Keratinocyte (primary cell): ENCODE measurements around the gene TFF1. TPM values are rescaled to one million over a fixed set of nuclear protein-coding genes. Genes with fewer than 3 reads are reported as not detected.

Experiments used
- DNase-seq: peaks from one replicate; pipeline ENCODE4 v3.0.0-alpha.2; 2011; ENCODE audit warnings: low read depth, missing footprints, low spot score
- FAIRE-seq: peaks from 2 replicates; lab custom pipeline; 2011; peaks lifted over from hg19 to GRCh38; lab: Jason Lieb, UNC
- H2AFZ ChIP-seq: 2 replicates; pipeline ENCODE4 v1.6.0; 2012; ENCODE audit warnings: low read length, control low read depth, inconsistent platforms; ENCODE audit not compliant: control insufficient read depth
- H3K27ac ChIP-seq: 2 replicates; pipeline ENCODE4 v1.5.1; 2011; ENCODE audit warnings: low read length; ENCODE audit not compliant: control insufficient read depth, insufficient read depth
- H3K27me3 ChIP-seq: 3 replicates; pipeline ENCODE4 v1.6.0; 2011; ENCODE audit warnings: low read length; ENCODE audit not compliant: control insufficient read depth, insufficient read depth; ENCODE audit errors: extremely low read depth
- H3K36me3 ChIP-seq, 2 experiments: 2 replicates in 1 of 2; 3 replicates in 1 of 2; pipeline ENCODE4 v1.5.1; 2011; ENCODE audit warnings: low read length in 2 of 2, mild to moderate bottlenecking in 1 of 2; ENCODE audit not compliant: control insufficient read depth in 2 of 2, insufficient read depth in 2 of 2; ENCODE audit errors: extremely low read depth in 1 of 2
- H3K4me1 ChIP-seq: 3 replicates; pipeline ENCODE4 v1.5.1; 2011; ENCODE audit warnings: low read length; ENCODE audit not compliant: control insufficient read depth, insufficient read depth; ENCODE audit errors: extremely low read depth
- H3K4me2 ChIP-seq: 3 replicates; pipeline ENCODE4 v1.6.0; 2011; ENCODE audit warnings: low read depth, low read length; ENCODE audit not compliant: control insufficient read depth, insufficient read depth; ENCODE audit errors: extremely low read depth
- H3K4me3 ChIP-seq, 3 experiments: fragments of 200-600 bp in 1 of 3; sonication (generic) in 1 of 3; 2 replicates in 2 of 3; 3 replicates in 1 of 3; pipeline ENCODE4 v1.5.1; 2011 to 2016; ENCODE audit warnings: low read length in 3 of 3, mild to moderate bottlenecking in 3 of 3, control low read depth in 2 of 3, inconsistent platforms in 1 of 3, low read depth in 1 of 3, mixed read lengths in 1 of 3, mixed run types in 1 of 3, moderate library complexity in 1 of 3; ENCODE audit not compliant: control insufficient read depth in 2 of 3, insufficient read depth in 2 of 3; ENCODE audit errors: extremely low read depth in 1 of 3
- H3K79me2 ChIP-seq: 2 replicates; pipeline ENCODE4 v1.6.0; 2012; ENCODE audit warnings: low read length; ENCODE audit not compliant: control insufficient read depth, insufficient read depth
- H3K9ac ChIP-seq: 3 replicates; pipeline ENCODE4 v1.6.0; 2011; ENCODE audit warnings: low read length; ENCODE audit not compliant: control insufficient read depth, insufficient read depth; ENCODE audit errors: extremely low read depth
- H3K9me1 ChIP-seq: 3 replicates; pipeline ENCODE4 v1.6.0; 2011; ENCODE audit warnings: low read length; ENCODE audit not compliant: control insufficient read depth, insufficient read depth; ENCODE audit errors: extremely low read depth
- H3K9me3 ChIP-seq: 2 replicates; pipeline ENCODE4 v1.5.1; 2012; ENCODE audit warnings: low read depth, low read length; ENCODE audit not compliant: control insufficient read depth
- H4K20me1 ChIP-seq: 3 replicates; pipeline ENCODE4 v1.6.0; 2011; ENCODE audit warnings: low read length; ENCODE audit not compliant: control insufficient read depth, insufficient read depth; ENCODE audit errors: extremely low read depth
- EZH2 ChIP-seq: IDR thresholded peaks from one replicate; pipeline ENCODE4 v1.6.1; 2012; ENCODE audit warnings: inconsistent platforms, mild to moderate bottlenecking, low read length, moderate library complexity
- dilution Hi-C: fragments of 300-500 bp; cut with MboI; formaldehyde crosslinking; loops from one replicate; pipeline ENCODE4 v1.7.0; 2020; ENCODE audit warnings: low sequenced_read_pairs; ENCODE audit not compliant: extremely low pct_ligation_motif_present
- polyA plus RNA-seq, 5 experiments: library from polyadenylated mRNA; depleted of rRNA in 3 of 5; stranded (reverse) in 3 of 5; stranded (forward) in 1 of 5; unstranded in 1 of 5; fragments of >200 nt; gene quantifications; 1 replicate in 1 of 5; 2 replicates in 3 of 5; 3 replicates in 1 of 5; pipeline versions ENCODE4 v1.2.1 to v1.2.3, GENCODE V29; 2011 to 2012; ENCODE audit warnings: missing spikeins in 2 of 5, low read depth in 1 of 5, low replicate concordance in 1 of 5
- TF ChIP-seq, protein P1 (sequence below), 3 experiments: IDR thresholded peaks in 1 of 3; conservative IDR thresholded peaks in 1 of 3; optimal IDR thresholded peaks in 1 of 3; 2 replicates in 2 of 3; 3 replicates in 1 of 3; pipeline versions ENCODE3 to v1.5.1; 2011; ENCODE audit warnings: low read length in 3 of 3, mild to moderate bottlenecking in 3 of 3, moderate library complexity in 2 of 3, control low read depth in 1 of 3, inconsistent platforms in 1 of 3; ENCODE audit not compliant: insufficient read depth in 2 of 3; ENCODE audit errors: extremely low read depth in 1 of 3

Gene TFF1
- polyA plus RNA-seq, 1 donor (not counting 4 experiments of a cell fraction or from before 2014, with no cell fraction given) = not detected

DNA sequence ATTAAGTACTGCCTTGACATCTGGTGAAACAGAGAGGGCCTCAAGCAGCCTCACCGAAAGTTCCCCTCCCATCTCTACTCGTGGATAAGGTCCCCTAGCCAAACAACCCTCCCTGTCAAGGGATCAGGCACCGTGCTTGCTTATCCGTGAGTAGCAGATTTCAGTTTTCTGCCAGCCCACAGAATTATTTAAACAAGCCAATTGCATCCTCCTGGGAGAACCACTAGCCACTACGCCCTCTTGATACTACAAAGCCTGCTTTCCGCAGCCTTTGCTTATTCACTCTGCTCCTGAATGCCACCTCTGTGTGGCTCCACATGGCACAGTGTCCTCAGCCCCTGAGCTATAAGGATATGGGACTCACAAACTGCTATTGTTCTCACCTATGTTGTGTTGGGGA lies 9.7 kb downstream of the TFF1 start:
- H3K79me2 ChIP-seq = no peaks in the 10 kb centered on the region
- H3K9me3 ChIP-seq = peaks cover 3% of the 10 kb centered on the region
- no peaks in the 10 kb centered on the region for H4K20me1 ChIP-seq
- DNase-seq = no peak
- no peak overlapping the region for H3K27ac ChIP-seq
- H3K9me1 ChIP-seq = no peaks in the 10 kb centered on the region
- TF ChIP-seq, protein P1, sequence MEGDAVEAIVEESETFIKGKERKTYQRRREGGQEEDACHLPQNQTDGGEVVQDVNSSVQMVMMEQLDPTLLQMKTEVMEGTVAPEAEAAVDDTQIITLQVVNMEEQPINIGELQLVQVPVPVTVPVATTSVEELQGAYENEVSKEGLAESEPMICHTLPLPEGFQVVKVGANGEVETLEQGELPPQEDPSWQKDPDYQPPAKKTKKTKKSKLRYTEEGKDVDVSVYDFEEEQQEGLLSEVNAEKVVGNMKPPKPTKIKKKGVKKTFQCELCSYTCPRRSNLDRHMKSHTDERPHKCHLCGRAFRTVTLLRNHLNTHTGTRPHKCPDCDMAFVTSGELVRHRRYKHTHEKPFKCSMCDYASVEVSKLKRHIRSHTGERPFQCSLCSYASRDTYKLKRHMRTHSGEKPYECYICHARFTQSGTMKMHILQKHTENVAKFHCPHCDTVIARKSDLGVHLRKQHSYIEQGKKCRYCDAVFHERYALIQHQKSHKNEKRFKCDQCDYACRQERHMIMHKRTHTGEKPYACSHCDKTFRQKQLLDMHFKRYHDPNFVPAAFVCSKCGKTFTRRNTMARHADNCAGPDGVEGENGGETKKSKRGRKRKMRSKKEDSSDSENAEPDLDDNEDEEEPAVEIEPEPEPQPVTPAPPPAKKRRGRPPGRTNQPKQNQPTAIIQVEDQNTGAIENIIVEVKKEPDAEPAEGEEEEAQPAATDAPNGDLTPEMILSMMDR (optimal IDR thresholded peaks at IDR 0.05 in 1 of 3, IDR thresholded peaks at IDR 0.05 in 1 of 3, conservative IDR thresholded peaks at IDR 0.05 in 1 of 3; ENCODE audit: extremely low read depth in 1 of 3, insufficient read depth in 2 of 3, low read length in 3 of 3) = no peak
- H2AFZ ChIP-seq = no peak overlapping the region
- no peak for FAIRE-seq
- H3K4me1 ChIP-seq = no peaks in the 10 kb centered on the region
- no peak overlapping the region for H3K4me3 ChIP-seq
- dilution Hi-C loops = no loop called here
- no peak overlapping the region for H3K4me2 ChIP-seq
- H3K27me3 ChIP-seq = no peaks in the 10 kb centered on the region
- no peak overlapping the region for H3K9ac ChIP-seq
- no peaks in the 10 kb centered on the region for H3K36me3 ChIP-seq

DNA sequence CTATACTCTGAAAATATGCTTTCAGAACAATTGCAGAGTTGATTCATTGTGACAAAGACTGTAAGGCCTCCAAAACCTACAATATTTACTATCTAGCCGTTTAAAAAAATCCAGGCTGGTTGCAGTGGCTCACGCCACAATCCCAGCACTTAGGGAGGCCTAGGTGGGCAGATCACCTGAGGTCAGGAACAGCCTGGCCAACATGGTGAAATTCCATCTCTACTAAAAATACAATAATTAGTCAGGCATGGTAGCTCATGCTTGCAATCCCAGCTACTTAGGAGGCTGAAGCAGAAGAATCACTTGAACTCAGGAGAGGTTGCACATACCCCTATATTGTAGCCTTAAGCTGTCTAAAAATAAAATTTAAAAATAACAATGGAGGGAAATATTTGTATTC lies 10.3 kb downstream of the TFF1 start:
- FAIRE-seq = no peak
- TF ChIP-seq, protein P1 (optimal IDR thresholded peaks at IDR 0.05 in 1 of 3, IDR thresholded peaks at IDR 0.05 in 1 of 3, conservative IDR thresholded peaks at IDR 0.05 in 1 of 3; ENCODE audit: extremely low read depth in 1 of 3, insufficient read depth in 2 of 3, low read length in 3 of 3) = no peak
- no peak for TF ChIP-seq EZH2
- peaks cover 3% of the 10 kb centered on the region for H3K9me3 ChIP-seq

More for the DNA sequence above, 10.3 kb downstream of the TFF1 start:
- Histone ChIP-seq H3K4me2 (no peak overlapping the region), H4K20me1 (no peaks in the 10 kb centered on the region), H3K4me3 (no peak overlapping the region), H3K27me3 (no peaks in the 10 kb centered on the region), H3K79me2 (no peaks in the 10 kb centered on the region), H3K27ac (no peak overlapping the region), H3K9me1 (no peaks in the 10 kb centered on the region), H2AFZ (no peak overlapping the region), H3K4me1 (no peaks in the 10 kb centered on the region), H3K36me3 (no peaks in the 10 kb centered on the region), H3K9ac (no peak overlapping the region)
- DNase-seq = no peak
- dilution Hi-C loops = no loop called here
